ENCODE results near the gene MSI2. TPM values are rescaled to one million over a fixed set of nuclear protein-coding genes. Genes with fewer than 3 reads are reported as not detected.

The MSI2 gene
- total and polyA plus RNA-seq, 9 of the 15 experiments (the other 6 are each of a cell fraction or from before 2014, with no cell fraction given): 4.6 to 61.8 (median 42.4) TPM

- ATAC-seq: no peak
- H2AFZ ChIP-seq (ENCODE audit: low read depth, low read length): no peak overlapping the region
- peaks cover 5% of the 10 kb centered on the region; the same call in 1 of the 3 replicates for H3K36me3 ChIP-seq (ENCODE audit: control insufficient read depth, insufficient read depth, low read length)
- H4K20me1 ChIP-seq (replicated peaks; ENCODE audit: control insufficient read depth, insufficient read depth, low read length): peaks cover 17% of the 10 kb centered on the region; the same call in 1 of the 2 replicates
- ChIA-PET POLR2A (no interaction called here), CTCF (ENCODE audit: low intra/inter-chr PET ratio) (no interaction called here)
- H3K9ac ChIP-seq (ENCODE audit: insufficient read depth in 1 of 2, low read depth in 2 of 2, low read length in 2 of 2): no peak overlapping the region
- no peak overlapping the region for H3K4me3 ChIP-seq
- no TSS peak for BruUV-seq (replicated peaks)
- peaks cover 4 to 9% of the 10 kb centered on the region in 2 experiments; a peak in 4 of 5 replicates for H3K4me1 ChIP-seq (replicated peaks in 1 of 2; ENCODE audit: control insufficient read depth in 2 of 2, insufficient read depth in 2 of 2, low read length in 2 of 2)
- peaks cover 13% of the 10 kb centered on the region for H3K79me2 ChIP-seq (ENCODE audit: control insufficient read depth, insufficient read depth, low read length)
- H3K4me2 ChIP-seq (ENCODE audit: insufficient read depth, low read length): no peak overlapping the region
- no peaks in the 10 kb centered on the region for H3K9me3 ChIP-seq (replicated peaks; ENCODE audit: control insufficient read depth, insufficient read depth, low read depth, low read length)
- intact Hi-C loops (cut with micrococcal nuclease): no loop called here
- TF ChIP-seq FOXA1 (IDR thresholded peaks at IDR 0.05; ENCODE audit: borderline replicate concordance) (no peak), NCOA4 (IDR thresholded peaks at IDR 0.05; ENCODE audit: partially characterized antibody) (no peak), BRD4 (IDR thresholded peaks at IDR 0.05) (no peak), ATF4 (CRISPR knock-in tag; IDR thresholded peaks at IDR 0.05) (no peak), ZNF133 (CRISPR knock-in tag; IDR thresholded peaks at IDR 0.05) (no peak)
- FAIRE-seq: no peak
- in situ Hi-C loops (cut with MboI): no loop called here
- no peak for DNase-seq (ENCODE audit: extremely low read depth in 1 of 4, low spot score in 3 of 4)
- H3K27ac ChIP-seq (ENCODE audit: extremely low read depth, low read depth, low read length): no peak overlapping the region
- no peaks in the 10 kb centered on the region for H3K27me3 ChIP-seq (ENCODE audit: control insufficient read depth in 2 of 2, insufficient read depth in 2 of 2, low read length in 2 of 2)
- H3K9me1 ChIP-seq (ENCODE audit: control insufficient read depth, insufficient read depth, low read length): peaks cover 4% of the 10 kb centered on the region
These were observed 68.3 kb downstream of the MSI2 start for GRCh38 chr17:57324631-57325030.

GRCh38 chr17:57326336-57326735 lies 70.0 kb downstream of the MSI2 start:
- no peaks in the 10 kb centered on the region for H3K27me3 ChIP-seq (ENCODE audit: control insufficient read depth in 2 of 2, insufficient read depth in 2 of 2, low read length in 2 of 2)
- peaks cover 4% of the 10 kb centered on the region for H3K9me1 ChIP-seq (ENCODE audit: control insufficient read depth, insufficient read depth, low read length)
- H3K9ac ChIP-seq (ENCODE audit: insufficient read depth in 1 of 2, low read depth in 2 of 2, low read length in 2 of 2): no peak overlapping the region
- POLR2A ChIA-PET: interaction anchor here (0.6 to 1.7 kb wide), 3 partner anchors 14 to 78 kb away, joined by 3 to 5 read pairs (median 4); no protein-coding TSS in a partner anchor
- CTCF ChIA-PET (ENCODE audit: low intra/inter-chr PET ratio): no interaction called here
- H3K9me3 ChIP-seq (replicated peaks; ENCODE audit: control insufficient read depth, insufficient read depth, low read depth, low read length): no peaks in the 10 kb centered on the region
- in situ Hi-C loops (cut with MboI): no loop called here
- H3K4me1 ChIP-seq (replicated peaks in 1 of 2; ENCODE audit: control insufficient read depth in 2 of 2, insufficient read depth in 2 of 2, low read length in 2 of 2): peaks cover 4 to 15% of the 10 kb centered on the region in 2 experiments
- H2AFZ ChIP-seq (ENCODE audit: low read depth, low read length): no peak overlapping the region
- FAIRE-seq (no peak), ATAC-seq (no peak), DNase-seq (ENCODE audit: extremely low read depth in 1 of 4, low spot score in 3 of 4) (no peak)
- H3K79me2 ChIP-seq (ENCODE audit: control insufficient read depth, insufficient read depth, low read length): peaks cover 23% of the 10 kb centered on the region
- H3K36me3 ChIP-seq (ENCODE audit: control insufficient read depth, insufficient read depth, low read length): peaks cover 6% of the 10 kb centered on the region; the same call in 1 of the 3 replicates
- 63% methylated on average over 2 of the region's 2 CpGs for WGBS (ENCODE audit: insufficient coverage, low coverage, missing lambda C conversion rate)
- no TSS peak for BruUV-seq (replicated peaks)
- peaks cover 11% of the 10 kb centered on the region; the same call in 1 of the 2 replicates for H4K20me1 ChIP-seq (replicated peaks; ENCODE audit: control insufficient read depth, insufficient read depth, low read length)
- no peak overlapping the region for H3K4me3 ChIP-seq
- no peak overlapping the region for H3K27ac ChIP-seq (ENCODE audit: extremely low read depth, low read depth, low read length)
- H3K4me2 ChIP-seq (ENCODE audit: insufficient read depth, low read length): no peak overlapping the region
- TF ChIP-seq NUFIP1 (IDR thresholded peaks at IDR 0.05; ENCODE audit: partially characterized antibody) (no peak), KLF10 (CRISPR knock-in tag; IDR thresholded peaks at IDR 0.05) (no peak), MYNN (IDR thresholded peaks at IDR 0.05) (no peak), MYNN (CRISPR knock-in tag; IDR thresholded peaks at IDR 0.05) (no peak), FOXM1 (IDR thresholded peaks at IDR 0.05; ENCODE audit: low read depth) (no peak), FOXM1 (CRISPR knock-in tag; IDR thresholded peaks at IDR 0.05; ENCODE audit: low read depth) (no peak), USF1 (CRISPR knock-in tag; IDR thresholded peaks at IDR 0.05) (no peak), CBX1 (IDR thresholded peaks at IDR 0.05; ENCODE audit: low read depth) (no peak), PCBP1 (IDR thresholded peaks at IDR 0.05; ENCODE audit: low read depth, low read length, poor library complexity, severe bottlenecking) (no peak)
- intact Hi-C loops (cut with micrococcal nuclease): no loop called here

Measured in K562 (cell line).